ENCODE measurements around the gene BTNL9. TPM values are rescaled to one million over a fixed set of nuclear protein-coding genes. Genes with fewer than 3 reads are reported as not detected.

Gene BTNL9
- total RNA-seq, 1 experiment from 2014 or later, result 0.96 TPM

DNA sequence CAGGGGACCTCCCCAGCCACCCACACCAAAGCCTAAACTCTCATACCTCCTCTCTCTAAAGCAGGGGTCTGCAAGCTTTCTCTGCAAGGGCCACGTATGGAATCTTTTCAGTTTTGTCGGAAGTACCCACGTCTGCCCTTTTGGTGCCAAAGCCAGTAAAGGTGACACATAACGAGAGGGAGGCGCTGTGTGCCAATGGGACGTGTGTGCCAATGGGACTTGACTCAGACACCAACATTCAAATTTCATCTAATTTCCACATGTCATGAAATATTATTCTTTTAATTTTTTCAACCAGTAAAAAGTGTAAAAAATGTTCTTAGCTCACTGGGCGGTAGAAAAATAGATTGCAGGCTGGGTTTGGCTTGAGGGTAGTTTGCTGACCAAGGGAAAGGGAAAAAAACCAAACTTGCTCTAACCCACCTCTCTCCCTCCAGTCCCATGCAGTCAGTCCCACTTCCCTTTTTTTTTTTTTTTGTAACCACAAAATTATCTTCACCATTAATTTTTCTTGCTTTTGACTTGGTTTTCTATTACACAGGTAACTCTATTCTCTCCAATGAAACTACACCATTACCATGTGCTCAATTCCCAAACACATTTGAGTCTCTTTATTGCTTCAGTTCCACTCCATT, 65.4 kb downstream of the BTNL9 start:
- Histone ChIP-seq H3K4me2 (ENCODE audit: insufficient read depth, insufficient read length, low read length) (peak overlapping the region; percentile 10), H3K9ac (ENCODE audit: extremely low read depth, insufficient read length, low read length) (no peak overlapping the region), H3T11ph (ENCODE audit: low read length) (no peak overlapping the region), H3K14ac (ENCODE audit: insufficient read depth, low read length) (no peak overlapping the region), H3K4ac (ENCODE audit: low read depth, low read length) (no peak overlapping the region), H4K5ac (ENCODE audit: insufficient read length, low read depth, low read length) (no peak overlapping the region), H4K8ac (replicated peaks; ENCODE audit: insufficient read length, low read depth, low read length) (no peak overlapping the region), H3K56ac (ENCODE audit: insufficient read length, low read depth, low read length) (no peak overlapping the region), H3K23ac (ENCODE audit: insufficient read length, low read depth, low read length) (no peak overlapping the region), H3K27me3 (ENCODE audit: insufficient read depth, low read length) (peaks cover 3% of the 10 kb centered on the region; the same call in 1 of the 2 replicates), H4K91ac (ENCODE audit: insufficient read length, low read depth, low read length) (no peak overlapping the region), H2AK5ac (ENCODE audit: insufficient read length, low read length) (no peak overlapping the region), H3K9me3 (ENCODE audit: control insufficient read depth, low read depth, low read length) (no peaks in the 10 kb centered on the region), H3K18ac (ENCODE audit: insufficient read length, low read depth, low read length) (no peak overlapping the region), H3K79me1 (ENCODE audit: insufficient read depth, low read depth, low read length, poor library complexity, severe bottlenecking) (no peaks in the 10 kb centered on the region), H2AFZ (ENCODE audit: low read length) (no peak overlapping the region), H2BK20ac (ENCODE audit: low read depth, low read length, poor library complexity, severe bottlenecking) (no peak overlapping the region), H3K27ac (ENCODE audit: insufficient read length, low read depth, low read length) (no peak overlapping the region), H2BK5ac (ENCODE audit: insufficient read length, low read length) (no peak overlapping the region), H3K79me2 (ENCODE audit: insufficient read depth, low read length) (no peaks in the 10 kb centered on the region), H3K23me2 (ENCODE audit: insufficient read length, low read depth, low read length, poor library complexity, severe bottlenecking) (peaks cover under 1% of the 10 kb centered on the region), H2BK12ac (ENCODE audit: insufficient read length, low read depth, low read length) (no peak overlapping the region), H2BK15ac (ENCODE audit: low read depth, low read length) (no peak overlapping the region), H3K4me1 (ENCODE audit: insufficient read depth, low read length) (peaks cover 3% of the 10 kb centered on the region; the same call in 1 of the 2 replicates), H4K20me1 (ENCODE audit: control insufficient read depth, insufficient read depth, insufficient read length) (no peaks in the 10 kb centered on the region), H2BK120ac (ENCODE audit: low read depth, low read length, poor library complexity, severe bottlenecking) (no peak overlapping the region)
- peaks cover 31 to 35% of the 10 kb centered on the region in 2 experiments for H3K4me1 Mint-ChIP-seq
- no peaks in the 10 kb centered on the region for H3K36me3 Mint-ChIP-seq (ENCODE audit: insufficient read depth in 1 of 3, low read depth in 3 of 3)
- H3K9me3 Mint-ChIP-seq, result peaks cover 0 to 3% of the 10 kb centered on the region in 2 experiments; a peak in 3 of 5 replicates
- no peak for TF ChIP-seq CTCF (conservative IDR thresholded peaks at IDR 0.05)
- no peak for DNase-seq
- H3K27ac Mint-ChIP-seq, result no peak overlapping the region
- WGBS (ENCODE audit: extremely low coverage, insufficient read length, low lambda C conversion rate), result no CpG with 5 or more reads among the region's 7 CpGs
- H3K4me3 Mint-ChIP-seq, result peak overlapping the region; percentile 38 to 58; a peak in 2 of 5 replicates
- H3K27me3 Mint-ChIP-seq (ENCODE audit: low read depth), result peaks cover 54% of the 10 kb centered on the region
